ENCODE results near the gene PAQR4.

PAQR4 gene

GRCh38 chr16:2969545-2970521 lies 685 bp downstream of the PAQR4 start:
- TF ChIP-seq EZH2 (IDR thresholded peaks at IDR 0.05; ENCODE audit: borderline replicate concordance, low read length) (no peak), CTCF (IDR thresholded peaks at IDR 0.05; ENCODE audit: low read length) (peak; percentile 57)
- H3K79me2 ChIP-seq (ENCODE audit: insufficient read depth, low read length) = no peaks in the 10 kb centered on the region
- no peaks in the 10 kb centered on the region for H3K9me2 ChIP-seq (ENCODE audit: low read depth, low read length)
- H2AFZ ChIP-seq (ENCODE audit: low read length) = no peak overlapping the region
- peak overlapping the region; percentile 81 for H3K4me3 ChIP-seq (ENCODE audit: low read depth, low read length, poor library complexity, severe bottlenecking)
- peak overlapping the region; percentile 84 for H3K9ac ChIP-seq (ENCODE audit: low read length)
- no peaks in the 10 kb centered on the region for H3K27me3 ChIP-seq (ENCODE audit: insufficient read depth, low read length)
- H3K27ac ChIP-seq (ENCODE audit: low read depth, low read length, poor library complexity, severe bottlenecking) = peak overlapping the region; percentile 34
- no peaks in the 10 kb centered on the region for H3F3A ChIP-seq (ENCODE audit: insufficient read depth, low read length)
- no peaks in the 10 kb centered on the region for H4K20me1 ChIP-seq (ENCODE audit: insufficient read depth, low read length)
- peaks cover 43% of the 10 kb centered on the region; the same call in 1 of the 2 replicates for H3K36me3 ChIP-seq (ENCODE audit: insufficient read depth, low read length)
- H3K4me2 ChIP-seq (ENCODE audit: low read length) = peak overlapping the region; percentile 85
- no peaks in the 10 kb centered on the region for H3K9me3 ChIP-seq (ENCODE audit: low read length)
- peaks cover 60% of the 10 kb centered on the region for H3K4me1 ChIP-seq (ENCODE audit: insufficient read depth, low read length, severe bottlenecking)

- Histone ChIP-seq H4K20me1 (ENCODE audit: insufficient read depth, low read length) (no peaks in the 10 kb centered on the region), H3K9ac (ENCODE audit: low read length) (peak overlapping the region; percentile 84), H3K27me3 (ENCODE audit: insufficient read depth, low read length) (no peaks in the 10 kb centered on the region), H3K4me2 (ENCODE audit: low read length) (peak overlapping the region; percentile 85), H3K9me2 (ENCODE audit: low read depth, low read length) (no peaks in the 10 kb centered on the region), H3K9me3 (ENCODE audit: low read length) (no peaks in the 10 kb centered on the region), H3K27ac (ENCODE audit: low read depth, low read length, poor library complexity, severe bottlenecking) (no peak overlapping the region), H3K4me3 (ENCODE audit: low read depth, low read length, poor library complexity, severe bottlenecking) (peak overlapping the region; percentile 81), H3K36me3 (ENCODE audit: insufficient read depth, low read length) (peaks cover 50% of the 10 kb centered on the region; the same call in 1 of the 2 replicates), H3K79me2 (ENCODE audit: insufficient read depth, low read length) (no peaks in the 10 kb centered on the region), H3K4me1 (ENCODE audit: insufficient read depth, low read length, severe bottlenecking) (peaks cover 60% of the 10 kb centered on the region), H2AFZ (ENCODE audit: low read length) (no peak overlapping the region), H3F3A (ENCODE audit: insufficient read depth, low read length) (no peaks in the 10 kb centered on the region)
- no peak for TF ChIP-seq CTCF (IDR thresholded peaks at IDR 0.05; ENCODE audit: low read length)
- TF ChIP-seq EZH2 (IDR thresholded peaks at IDR 0.05; ENCODE audit: borderline replicate concordance, low read length) = no peak
Observed at GRCh38 chr16:2970563-2970962, 1.4 kb downstream of the PAQR4 start.

- H3K4me2 ChIP-seq (ENCODE audit: low read length) = peak overlapping the region; percentile 85
- H3K36me3 ChIP-seq (ENCODE audit: insufficient read depth, low read length) = peaks cover 58% of the 10 kb centered on the region
- TF ChIP-seq EZH2 (IDR thresholded peaks at IDR 0.05; ENCODE audit: borderline replicate concordance, low read length) (no peak), CTCF (IDR thresholded peaks at IDR 0.05; ENCODE audit: low read length) (peak; percentile 29; the same call in 1 of the 2 replicates)
- peak overlapping the region; percentile 81 for H3K4me3 ChIP-seq (ENCODE audit: low read depth, low read length, poor library complexity, severe bottlenecking)
- H3K27me3 ChIP-seq (ENCODE audit: insufficient read depth, low read length) = no peaks in the 10 kb centered on the region
- H3K27ac ChIP-seq (ENCODE audit: low read depth, low read length, poor library complexity, severe bottlenecking) = peak overlapping the region; percentile 19
- no peaks in the 10 kb centered on the region for H3K9me2 ChIP-seq (ENCODE audit: low read depth, low read length)
- H3K9ac ChIP-seq (ENCODE audit: low read length) = peak overlapping the region; percentile 84; the same call in 1 of the 2 replicates
- no peaks in the 10 kb centered on the region for H3K9me3 ChIP-seq (ENCODE audit: low read length)
- no peaks in the 10 kb centered on the region for H4K20me1 ChIP-seq (ENCODE audit: insufficient read depth, low read length)
- H3F3A ChIP-seq (ENCODE audit: insufficient read depth, low read length) = no peaks in the 10 kb centered on the region
- H3K79me2 ChIP-seq (ENCODE audit: insufficient read depth, low read length) = no peaks in the 10 kb centered on the region
- H2AFZ ChIP-seq (ENCODE audit: low read length) = no peak overlapping the region
- H3K4me1 ChIP-seq (ENCODE audit: insufficient read depth, low read length, severe bottlenecking) = peaks cover 55% of the 10 kb centered on the region
Observed at GRCh38 chr16:2971134-2971984, 2.2 kb downstream of the PAQR4 start.

Measured in OCI-LY1 (cell line).